HS-5 (cell line): ENCODE measurements around the gene TDP1.
"Not testable (repeated sequence)": the region's sequence is repeated elsewhere in the genome, so short reads cannot be mapped to it uniquely, and the experiment has no call there.

Experiments used
- DNase-seq: peaks from one replicate; pipeline ENCODE4 v3.0.0-alpha.2; 2012; ENCODE audit warnings: low read depth

Gene TDP1

GRCh38 chr14:89990218-89990617 is 34.5 kb downstream of the TDP1 start:
- DNase-seq: no peak

- DNase-seq: no peak
Observed at GRCh38 chr14:89990623-89991275, 35.0 kb downstream of the TDP1 start.

GRCh38 chr14:89992273-89992672 is 36.5 kb downstream of the TDP1 start:
- DNase-seq: no peak

- no peak for DNase-seq
Observed at GRCh38 chr14:89996963-89997362, 41.2 kb downstream of the TDP1 start.

GRCh38 chr14:90000935-90001334 is 45.2 kb downstream of the TDP1 start:
- no peak for DNase-seq

GRCh38 chr14:90003526-90004307 is 48.0 kb downstream of the TDP1 start:
- no peak for DNase-seq

GRCh38 chr14:90005441-90005840 is 49.7 kb downstream of the TDP1 start:
- no peak for DNase-seq

- no peak for DNase-seq
Observed at GRCh38 chr14:90005939-90006530, 50.3 kb downstream of the TDP1 start.

- no peak for DNase-seq
Observed at GRCh38 chr14:90017371-90017770, 61.6 kb downstream of the TDP1 start.

GRCh38 chr14:90019824-90020523 is 64.2 kb downstream of the TDP1 start:
- no peak for DNase-seq

GRCh38 chr14:90023176-90023896 is 67.6 kb downstream of the TDP1 start:
- no peak for DNase-seq

- no peak for DNase-seq
Observed at GRCh38 chr14:90024910-90025309, 69.2 kb downstream of the TDP1 start.

GRCh38 chr14:90026608-90027007 is 70.9 kb downstream of the TDP1 start:
- not testable (repeated sequence) for DNase-seq

- no peak for DNase-seq
Observed at GRCh38 chr14:90027842-90028241, 72.1 kb downstream of the TDP1 start.

- no peak for DNase-seq
Observed at GRCh38 chr14:90034156-90034555, 78.4 kb downstream of the TDP1 start.

GRCh38 chr14:90034835-90035525 is 79.3 kb downstream of the TDP1 start:
- no peak for DNase-seq

- DNase-seq: no peak
Observed at GRCh38 chr14:90039253-90040010, 83.7 kb downstream of the TDP1 start.

- no peak for DNase-seq
Observed at GRCh38 chr14:90040411-90040810, 84.7 kb downstream of the TDP1 start.

GRCh38 chr14:90042496-90043252 is 86.9 kb downstream of the TDP1 start:
- DNase-seq: no peak

GRCh38 chr14:90045616-90046015 is 89.9 kb downstream of the TDP1 start:
- DNase-seq: no peak
